ENCODE measurements around the gene PPP1R15B. TPM values are rescaled to one million over a fixed set of nuclear protein-coding genes. Genes with fewer than 3 reads are reported as not detected.

PPP1R15B gene
- polyA plus RNA-seq, 4 donors, result 34.5 to 49.4 (median 44.7) TPM

GRCh38 chr1:204445860-204446412 is 34.3 kb upstream of the PPP1R15B start:
- DNase-seq (ENCODE audit: low read depth in 4 of 4, low spot score in 3 of 4), result no peak

- no peak for DNase-seq (ENCODE audit: low read depth in 4 of 4, low spot score in 3 of 4)
Measured at GRCh38 chr1:204443871-204444581, 32.4 kb upstream of the PPP1R15B start.

- DNase-seq (ENCODE audit: low read depth in 4 of 4, low spot score in 3 of 4), result no peak
Measured at GRCh38 chr1:204443260-204443619, 31.6 kb upstream of the PPP1R15B start.

GRCh38 chr1:204442376-204443259 is 31.0 kb upstream of the PPP1R15B start:
- no peak for DNase-seq (ENCODE audit: low read depth in 4 of 4, low spot score in 3 of 4)

- DNase-seq (ENCODE audit: low read depth in 4 of 4, low spot score in 3 of 4), result no peak
Measured at GRCh38 chr1:204441558-204441957, 29.9 kb upstream of the PPP1R15B start.

- DNase-seq (ENCODE audit: low read depth in 4 of 4, low spot score in 3 of 4), result no peak
Measured at GRCh38 chr1:204439621-204440375, 28.2 kb upstream of the PPP1R15B start.

- no peak for DNase-seq (ENCODE audit: low read depth in 4 of 4, low spot score in 3 of 4)
Measured at GRCh38 chr1:204438628-204439027, 27.0 kb upstream of the PPP1R15B start.

- DNase-seq (ENCODE audit: low read depth in 4 of 4, low spot score in 3 of 4), result no peak
Measured at GRCh38 chr1:204437796-204438570, 26.4 kb upstream of the PPP1R15B start.

- no peak for DNase-seq (ENCODE audit: low read depth in 4 of 4, low spot score in 3 of 4)
Measured at GRCh38 chr1:204435872-204436271, 24.3 kb upstream of the PPP1R15B start.

- DNase-seq (ENCODE audit: low read depth in 4 of 4, low spot score in 3 of 4), result no peak
Measured at GRCh38 chr1:204435381-204435831, 23.8 kb upstream of the PPP1R15B start.

GRCh38 chr1:204434116-204434755 is 22.6 kb upstream of the PPP1R15B start:
- no peak for DNase-seq (ENCODE audit: low read depth in 4 of 4, low spot score in 3 of 4)

GRCh38 chr1:204432708-204433107 is 21.1 kb upstream of the PPP1R15B start:
- DNase-seq (ENCODE audit: low read depth in 4 of 4, low spot score in 3 of 4), result no peak

GRCh38 chr1:204431310-204432184 is 19.9 kb upstream of the PPP1R15B start:
- peak in 3 of 4 donors; percentile 51 to 81 (median 58) for DNase-seq (ENCODE audit: low read depth in 4 of 4, low spot score in 3 of 4)

GRCh38 chr1:204429746-204430145 is 18.1 kb upstream of the PPP1R15B start:
- no peak for DNase-seq (ENCODE audit: low read depth in 4 of 4, low spot score in 3 of 4)

GRCh38 chr1:204426971-204427701 is 15.5 kb upstream of the PPP1R15B start:
- DNase-seq (ENCODE audit: low read depth in 4 of 4, low spot score in 3 of 4), result no peak

- no peak for DNase-seq (ENCODE audit: low read depth in 4 of 4, low spot score in 3 of 4)
Measured at GRCh38 chr1:204426474-204426873, 14.9 kb upstream of the PPP1R15B start.

- no peak for DNase-seq (ENCODE audit: low read depth in 4 of 4, low spot score in 3 of 4)
Measured at GRCh38 chr1:204426035-204426436, 14.4 kb upstream of the PPP1R15B start.

- no peak for DNase-seq (ENCODE audit: low read depth in 4 of 4, low spot score in 3 of 4)
Measured at GRCh38 chr1:204424621-204425020, 13.0 kb upstream of the PPP1R15B start.
